Measurements from ENCODE around the gene DHRS13.
"Not testable (repeated sequence)": the region's sequence is repeated elsewhere in the genome, so short reads cannot be mapped to it uniquely, and the experiment has no call there.

The DHRS13 gene

DNA sequence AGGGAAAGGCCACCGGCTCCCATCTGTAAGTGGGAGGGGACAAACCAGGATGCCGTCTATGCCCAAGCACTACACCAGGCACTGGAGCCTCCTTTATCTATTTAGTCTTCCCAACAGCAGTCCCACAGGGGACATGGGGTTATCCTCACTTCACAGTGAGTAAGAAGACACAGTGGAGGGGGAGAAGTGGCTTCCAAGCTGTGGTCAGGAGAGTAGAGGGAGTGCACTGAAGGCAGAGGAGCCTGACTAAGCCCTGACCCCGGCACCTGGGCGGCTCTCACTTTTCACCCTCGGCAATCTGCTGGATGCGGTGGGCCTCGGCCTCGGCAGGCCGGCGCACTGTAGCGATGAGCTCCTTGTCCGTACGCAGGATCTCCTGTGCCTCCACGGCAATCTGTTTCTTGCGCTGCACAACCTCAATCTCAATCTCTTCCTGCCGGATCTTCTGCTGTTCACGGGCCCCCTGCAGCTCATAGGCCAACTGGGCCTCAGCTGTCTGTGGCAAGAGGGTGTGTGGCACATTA is 21.3 kb downstream of the DHRS13 start:
- no peak for DNase-seq

DNA sequence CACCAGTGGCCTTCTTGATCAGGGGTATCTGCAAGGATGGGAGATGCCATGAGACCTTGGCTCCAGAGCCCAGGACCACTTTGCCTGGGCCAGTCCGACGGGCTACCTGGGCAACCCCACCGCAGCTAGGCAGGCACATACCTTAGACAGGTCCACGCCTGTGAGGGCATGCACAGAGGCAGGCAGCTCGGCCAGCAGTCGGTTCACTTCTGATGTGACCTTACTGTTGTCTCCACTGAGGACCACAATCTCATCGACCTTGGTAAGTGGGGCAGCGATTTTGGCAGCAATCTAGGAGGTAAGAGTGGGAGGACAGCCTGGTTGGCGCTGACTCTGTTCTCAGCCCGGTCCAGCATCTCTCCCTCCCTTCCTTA is 22.3 kb downstream of the DHRS13 start:
- no peak for DNase-seq

DNA sequence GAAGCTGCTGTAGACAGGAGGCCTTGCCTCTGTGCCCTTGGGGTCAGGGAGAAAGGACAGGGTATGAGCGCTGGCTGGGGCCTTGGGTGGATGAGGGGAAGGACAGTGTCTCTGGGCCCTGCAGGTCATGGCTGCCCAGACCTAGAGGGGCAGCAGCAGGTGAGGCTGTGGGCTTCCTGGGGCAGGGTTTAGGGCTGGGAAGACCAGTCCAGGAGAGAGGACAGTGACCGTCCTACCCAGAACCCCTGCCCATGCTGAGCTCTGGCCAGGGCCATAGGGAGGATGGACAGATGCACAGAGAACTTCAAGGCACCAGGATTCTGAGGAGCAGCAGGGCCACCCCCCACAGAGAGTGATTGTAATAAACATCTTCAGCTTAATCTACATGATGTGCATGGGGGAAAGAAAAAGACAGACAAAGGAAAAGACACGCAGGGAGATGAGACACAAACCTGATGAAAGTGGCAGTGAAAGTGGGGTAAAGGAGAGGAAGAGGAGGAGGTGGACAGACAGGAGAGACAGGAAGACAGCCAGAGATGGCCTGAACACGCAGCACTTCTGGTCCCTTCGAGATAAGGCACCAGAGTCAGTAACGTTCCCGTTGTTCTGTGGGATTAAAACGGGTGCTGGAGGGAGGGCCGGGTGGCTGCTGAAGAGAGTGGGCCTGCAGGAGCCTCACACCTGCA is 22.9 kb downstream of the DHRS13 start:
- no peak for DNase-seq

- DNase-seq = no peak
Observed at GRCh38 chr17:28878981-28879380, 23.9 kb downstream of the DHRS13 start.

- no peak for DNase-seq
Observed at GRCh38 chr17:28878158-28878910, 24.5 kb downstream of the DHRS13 start.

GRCh38 chr17:28877150-28877711 is 25.6 kb downstream of the DHRS13 start:
- DNase-seq = not testable (repeated sequence)

- no peak for DNase-seq
Observed at GRCh38 chr17:28875848-28876550, 26.9 kb downstream of the DHRS13 start.

GRCh38 chr17:28874750-28875149 is 28.1 kb downstream of the DHRS13 start:
- no peak for DNase-seq

GRCh38 chr17:28873839-28874238 is 29.0 kb downstream of the DHRS13 start:
- DNase-seq = no peak

DNA sequence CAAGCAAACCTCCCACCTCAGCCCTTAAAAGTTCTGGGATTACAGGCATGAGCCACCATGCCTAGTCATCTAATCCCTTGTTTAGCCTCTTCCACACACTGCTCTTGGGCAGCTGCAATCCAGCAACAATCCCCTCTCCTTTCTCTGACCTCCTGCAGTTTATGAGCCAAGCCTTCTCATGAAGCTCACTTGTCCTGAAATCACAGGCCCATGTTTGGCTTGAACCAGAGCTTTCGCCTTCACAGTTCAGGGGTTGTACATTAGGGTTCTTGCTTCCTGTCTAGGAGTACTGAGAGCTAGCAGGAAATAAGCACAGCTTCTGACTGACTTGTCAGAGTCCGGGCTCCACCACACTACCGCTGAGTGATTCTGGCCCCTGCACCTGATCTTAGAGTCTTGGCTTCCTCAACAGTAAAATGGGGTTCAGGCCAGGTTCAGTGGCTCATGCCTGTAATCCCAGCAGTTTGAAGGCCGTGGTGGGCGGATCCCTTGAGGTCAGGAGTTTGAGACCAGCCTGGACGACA is 31.8 kb downstream of the DHRS13 start:
- DNase-seq = no peak

DNA sequence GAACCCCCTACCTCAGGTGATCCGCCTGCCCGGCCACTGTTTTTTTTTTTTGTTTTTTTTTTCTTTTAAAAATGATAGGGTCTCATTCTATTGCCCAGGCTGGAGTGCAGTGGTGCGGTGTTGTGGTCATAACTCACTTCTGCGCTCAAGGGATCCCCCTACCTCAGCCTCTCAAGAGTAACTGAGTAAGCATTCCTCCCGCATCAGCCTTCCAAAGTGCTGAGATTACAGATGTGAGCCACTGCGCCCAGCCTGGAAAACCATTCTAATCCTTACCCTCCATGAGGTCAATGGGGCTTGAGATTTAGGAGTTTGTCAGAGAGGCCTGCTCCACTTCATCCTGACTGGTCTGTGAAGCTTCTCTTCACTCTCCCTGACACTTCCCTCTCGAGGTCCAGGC is 35.6 kb downstream of the DHRS13 start:
- no peak for DNase-seq

DNA sequence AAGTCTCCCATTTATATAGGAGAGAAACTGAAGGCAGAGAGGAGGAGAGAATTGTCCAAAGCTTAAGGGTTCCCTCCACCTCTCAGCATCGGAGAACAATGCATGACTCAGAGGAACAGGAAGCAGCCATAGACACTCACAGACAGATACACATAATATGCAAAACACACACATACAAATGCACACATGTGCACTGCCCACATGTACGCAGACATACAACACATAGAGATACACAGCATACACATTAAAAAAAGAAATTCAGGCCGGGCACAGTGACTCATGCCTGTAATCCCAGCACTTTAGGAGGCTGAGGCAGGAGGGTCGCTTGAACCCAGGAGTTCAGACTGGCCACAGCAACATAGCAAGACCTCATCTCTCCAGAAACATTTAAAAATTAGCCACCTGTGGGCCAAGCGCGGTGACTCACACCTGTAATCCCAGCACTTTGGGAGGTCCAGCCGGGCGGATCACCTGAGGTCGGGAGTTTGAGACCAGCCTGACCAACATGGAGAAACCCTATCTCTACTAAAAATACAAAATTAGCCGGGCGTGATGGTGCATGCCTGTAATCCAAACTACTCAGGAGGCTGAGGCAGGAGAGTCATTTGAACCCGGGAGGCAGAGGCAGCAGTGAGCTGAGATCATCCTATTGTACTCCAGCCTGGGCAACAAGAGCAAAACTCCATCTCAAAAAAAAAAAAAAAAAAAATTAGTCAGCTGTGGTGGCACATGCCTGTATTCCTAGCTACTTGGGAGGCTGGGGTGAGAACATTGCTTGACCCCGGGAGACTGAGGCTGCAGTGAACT is 36.7 kb downstream of the DHRS13 start:
- no peak for DNase-seq

DNA sequence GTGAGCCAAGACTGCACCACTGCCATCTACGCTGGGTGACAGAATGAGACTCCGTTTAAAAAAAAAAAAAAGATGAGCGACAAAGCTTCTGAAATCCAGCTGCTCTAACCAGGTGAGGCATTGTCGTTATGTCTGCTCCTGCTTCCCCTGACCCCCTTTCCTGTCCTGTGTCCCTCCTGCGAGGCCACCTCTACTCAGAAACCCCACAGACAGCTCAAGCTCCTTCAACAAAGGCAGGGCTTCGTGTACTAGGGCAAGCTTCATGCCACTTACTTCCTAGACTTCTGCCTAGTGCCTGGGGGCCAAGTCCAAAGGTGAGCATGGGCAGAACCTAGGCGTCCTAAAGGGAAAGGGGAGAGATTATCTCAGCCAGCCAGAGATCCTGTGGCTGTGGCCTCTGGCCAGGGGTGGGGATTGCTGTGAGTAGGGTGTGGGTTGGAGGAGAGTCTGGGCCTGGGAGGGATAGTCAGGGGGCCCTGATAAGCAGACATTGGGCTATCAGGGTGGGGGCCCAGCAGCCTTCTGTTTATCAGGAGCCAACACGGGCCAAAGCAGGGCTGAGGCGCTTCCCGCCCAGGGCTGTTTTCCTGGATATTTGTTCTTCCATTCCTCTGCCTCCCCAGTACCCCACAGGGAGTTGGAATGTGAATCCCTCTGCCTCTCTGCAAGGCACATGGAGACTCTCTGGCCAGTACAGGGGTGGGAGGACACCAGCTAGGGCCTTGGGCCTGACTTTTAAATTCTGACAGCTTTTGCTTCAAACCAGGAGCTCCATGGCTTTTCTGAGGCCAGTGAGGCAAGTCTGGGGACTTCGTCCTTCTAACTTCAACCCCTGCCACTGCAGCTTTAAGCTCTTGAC is 37.7 kb downstream of the DHRS13 start:
- DNase-seq = no peak

GRCh38 chr17:28863953-28864352 is 38.9 kb downstream of the DHRS13 start:
- no peak for DNase-seq

DNA sequence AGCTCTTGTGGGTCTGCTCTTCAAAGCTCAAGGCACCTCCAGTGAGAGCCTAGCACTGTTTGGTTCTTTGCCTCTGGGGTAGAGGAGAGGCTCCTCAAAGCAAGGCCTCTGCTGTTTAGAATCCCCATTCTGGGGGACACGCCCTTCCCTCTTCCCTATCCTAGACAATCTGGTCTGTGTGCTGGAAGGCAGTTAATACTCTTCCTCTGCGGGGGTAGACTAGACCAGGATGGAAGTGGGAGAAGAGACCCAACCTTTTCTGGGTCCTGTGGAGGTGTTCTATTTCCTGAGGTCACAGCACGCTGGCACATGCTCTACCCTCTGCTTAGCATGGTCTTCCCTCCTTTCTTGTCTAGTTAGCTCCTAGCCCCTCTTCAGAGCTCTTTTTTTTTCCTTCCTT is 40.3 kb downstream of the DHRS13 start:
- no peak for DNase-seq

DNA sequence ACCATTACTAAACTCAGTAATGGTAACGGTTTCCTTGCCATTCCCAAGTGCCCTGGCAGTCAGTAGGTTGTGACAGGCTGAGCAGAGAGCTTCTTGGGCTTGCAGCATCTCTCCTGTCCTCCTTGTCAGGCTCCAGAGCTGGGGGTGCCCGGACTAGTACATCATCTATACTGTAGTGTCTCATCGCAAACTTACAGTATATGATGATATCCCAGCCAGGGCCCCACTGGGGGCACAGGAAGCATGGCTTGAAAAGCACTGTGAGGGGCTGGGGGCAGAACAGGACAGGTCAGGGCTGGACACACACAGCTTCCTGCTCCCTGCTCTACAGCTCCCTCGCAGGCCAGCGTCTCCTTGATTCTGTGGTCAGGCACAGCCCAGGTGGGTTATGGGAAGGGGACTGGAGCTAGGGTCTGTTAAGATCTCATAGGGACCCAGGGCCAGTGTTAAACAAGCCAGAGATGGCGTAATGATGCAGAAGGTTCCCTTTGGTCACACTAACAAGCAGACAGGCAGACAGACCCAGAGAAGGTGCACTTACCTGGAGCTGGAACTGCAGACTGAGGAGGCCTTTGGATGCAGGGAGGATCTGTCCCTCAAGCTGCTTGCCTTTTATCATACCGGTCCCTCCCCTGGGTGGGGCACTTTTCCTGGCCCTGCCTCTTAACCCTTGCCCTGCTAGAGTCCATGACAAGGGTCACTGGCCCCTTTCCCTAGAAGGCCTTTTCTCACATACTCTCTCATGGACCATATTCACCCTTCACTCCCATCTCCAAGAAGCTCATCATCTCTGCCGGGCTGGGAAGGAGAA is 41.3 kb downstream of the DHRS13 start:
- DNase-seq = no peak

DNA sequence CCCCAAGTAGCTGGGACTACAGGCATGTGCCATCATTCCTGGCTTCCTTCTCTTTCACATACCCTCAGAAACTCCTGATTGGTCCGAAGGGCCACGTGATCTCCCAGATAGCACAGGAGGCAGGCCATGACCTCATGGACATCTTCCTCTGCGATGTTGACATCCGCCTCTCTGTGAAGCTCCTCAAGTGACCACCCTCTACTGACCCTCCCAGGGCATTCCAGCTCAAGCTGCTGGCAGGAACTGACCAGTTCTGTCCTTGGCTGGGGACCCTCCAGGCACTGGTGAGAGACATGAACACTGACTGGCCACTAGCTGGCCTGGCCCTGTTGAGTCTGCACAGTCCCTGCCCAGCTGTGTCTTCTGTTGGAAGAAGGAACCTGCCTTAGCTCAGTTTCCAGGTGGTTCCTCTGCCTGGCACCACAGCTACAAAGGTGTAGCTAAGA is 42.5 kb downstream of the DHRS13 start:
- DNase-seq = no peak

- DNase-seq = no peak
Observed at GRCh38 chr17:28858801-28859355, 44.0 kb downstream of the DHRS13 start.

GRCh38 chr17:28857905-28858800 is 44.7 kb downstream of the DHRS13 start:
- no peak for DNase-seq

Measured in SIG-M5 (cell line).